ENCODE results near the gene LYAR. TPM values are rescaled to one million over a fixed set of nuclear protein-coding genes. Genes with fewer than 3 reads are reported as not detected.

The LYAR gene
- total and polyA plus RNA-seq, 2 donors (not counting 3 experiments of a cell fraction or from before 2014, with no cell fraction given) = 4.2 to 24.6 TPM

DNA sequence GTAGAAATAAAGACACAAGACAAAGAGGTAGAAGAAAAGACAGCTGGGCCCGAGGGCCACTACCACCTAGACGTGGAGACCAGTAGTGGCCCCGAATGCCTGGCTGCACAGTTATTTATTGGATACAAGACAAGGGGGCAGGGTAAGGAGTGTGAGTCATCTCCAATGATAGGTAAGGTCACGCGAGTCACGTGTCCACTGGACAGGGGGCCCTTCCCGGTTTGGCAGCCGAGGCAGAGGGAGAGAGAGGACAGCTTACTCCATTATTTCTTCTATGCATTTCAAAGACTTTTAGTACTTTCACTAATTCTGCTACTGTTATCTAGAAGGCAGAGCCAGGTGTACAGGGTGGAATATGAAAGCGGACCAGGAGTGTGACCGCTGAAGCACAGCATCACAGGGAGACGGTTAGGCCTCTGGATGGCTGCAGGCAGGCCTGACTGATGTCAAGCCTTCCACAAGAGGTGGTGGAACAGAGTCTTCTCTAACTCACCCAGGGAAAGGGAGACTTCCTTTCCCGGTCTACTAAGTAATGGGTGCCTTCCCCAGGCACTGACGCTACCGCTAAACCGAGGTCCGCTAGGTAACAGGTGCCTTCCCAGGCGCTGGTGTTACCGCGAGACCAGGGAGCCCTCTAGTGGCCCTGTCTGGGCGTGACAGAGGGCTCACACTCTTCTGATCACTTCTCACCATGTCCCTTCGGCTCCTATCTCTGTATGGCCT lies 45.0 kb upstream of the LYAR start:
- dilution Hi-C loops (cut with MboI; ENCODE audit: extremely low pct_ligation_motif_present, low sequenced_read_pairs) (no loop called here), intact Hi-C loops (cut with micrococcal nuclease) (loop anchor here (1.0 to 2.0 kb wide), 3 partner anchors 44 to 83 kb away; partner anchors contain the start of genes LYAR and ZBTB49)
- DNase-seq (ENCODE audit: low read depth, low spot score) = peak; percentile 52
- Histone ChIP-seq H2AFZ (ENCODE audit: low read depth, low read length) (no peak overlapping the region), H3K36me3 (ENCODE audit: control insufficient read depth in 2 of 2, extremely low read depth in 1 of 2, insufficient read depth in 2 of 2, low read length in 2 of 2) (no peaks in the 10 kb centered on the region), H4K20me1 (replicated peaks; ENCODE audit: control insufficient read depth, extremely low read depth, insufficient read depth, low read length) (no peaks in the 10 kb centered on the region), H3K27me3 (ENCODE audit: control insufficient read depth in 2 of 2, insufficient read depth in 2 of 2, low read length in 2 of 2) (peaks cover 0 to 3% of the 10 kb centered on the region in 2 experiments), H3K9me1 (replicated peaks; ENCODE audit: control insufficient read depth, extremely low read depth, insufficient read depth, low read length) (no peaks in the 10 kb centered on the region), H3K9me3 (replicated peaks; ENCODE audit: control insufficient read depth, insufficient read depth, low read length) (no peaks in the 10 kb centered on the region), H3K79me2 (ENCODE audit: control insufficient read depth, insufficient read depth, low read length) (no peaks in the 10 kb centered on the region), H3K27ac (ENCODE audit: insufficient read depth, low read depth, low read length) (no peak overlapping the region), H3K9ac (replicated peaks; ENCODE audit: extremely low read depth, insufficient read depth, low read length) (no peak overlapping the region), H3K4me1 (ENCODE audit: control insufficient read depth, extremely low read depth, insufficient read depth, low read length) (no peaks in the 10 kb centered on the region), H3K4me2 (ENCODE audit: insufficient read depth, low read length) (no peak overlapping the region), H3K4me3 (replicated peaks in 1 of 3; ENCODE audit: insufficient read depth in 1 of 3, low read depth in 1 of 3, low read length in 3 of 3) (no peak overlapping the region)
- CTCF ChIA-PET = interaction anchor here (1.0 to 7.1 kb wide), 8 partner anchors 10 to 152 kb away, joined by 4 to 89 read pairs (median 6); partner anchors contain the start of gene TMEM128
- POLR2A ChIA-PET = interaction anchor here (0.8 kb wide), 1 partner anchor 75 kb away, joined by 3 read pairs; no protein-coding TSS in a partner anchor
- BruUV-seq (replicated peaks) = no TSS peak
- FAIRE-seq = peak; percentile 62
- TF ChIP-seq POLR2AphosphoS5 (IDR thresholded peaks at IDR 0.05; ENCODE audit: insufficient read depth, low read depth, low read length) = no peak
- TF ChIP-seq, protein P1, sequence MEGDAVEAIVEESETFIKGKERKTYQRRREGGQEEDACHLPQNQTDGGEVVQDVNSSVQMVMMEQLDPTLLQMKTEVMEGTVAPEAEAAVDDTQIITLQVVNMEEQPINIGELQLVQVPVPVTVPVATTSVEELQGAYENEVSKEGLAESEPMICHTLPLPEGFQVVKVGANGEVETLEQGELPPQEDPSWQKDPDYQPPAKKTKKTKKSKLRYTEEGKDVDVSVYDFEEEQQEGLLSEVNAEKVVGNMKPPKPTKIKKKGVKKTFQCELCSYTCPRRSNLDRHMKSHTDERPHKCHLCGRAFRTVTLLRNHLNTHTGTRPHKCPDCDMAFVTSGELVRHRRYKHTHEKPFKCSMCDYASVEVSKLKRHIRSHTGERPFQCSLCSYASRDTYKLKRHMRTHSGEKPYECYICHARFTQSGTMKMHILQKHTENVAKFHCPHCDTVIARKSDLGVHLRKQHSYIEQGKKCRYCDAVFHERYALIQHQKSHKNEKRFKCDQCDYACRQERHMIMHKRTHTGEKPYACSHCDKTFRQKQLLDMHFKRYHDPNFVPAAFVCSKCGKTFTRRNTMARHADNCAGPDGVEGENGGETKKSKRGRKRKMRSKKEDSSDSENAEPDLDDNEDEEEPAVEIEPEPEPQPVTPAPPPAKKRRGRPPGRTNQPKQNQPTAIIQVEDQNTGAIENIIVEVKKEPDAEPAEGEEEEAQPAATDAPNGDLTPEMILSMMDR (IDR thresholded peaks at IDR 0.05; ENCODE audit: extremely low read depth in 1 of 2, insufficient read depth in 1 of 2, low read depth in 1 of 2, low read length in 2 of 2) = peak; percentile 66 to 87
- TF ChIP-seq JUN (IDR thresholded peaks at IDR 0.05; ENCODE audit: borderline replicate concordance, insufficient read depth, insufficient read length, low read depth) = no peak
- TF ChIP-seq GATA2 (IDR thresholded peaks at IDR 0.05; ENCODE audit: insufficient read depth, insufficient read length, low read depth, low read length) = no peak
- TF ChIP-seq MYC (IDR thresholded peaks at IDR 0.05; ENCODE audit: low read depth, low read length) = no peak
